ENCODE measurements around the gene ADK.

- TF ChIP-seq, protein P1, sequence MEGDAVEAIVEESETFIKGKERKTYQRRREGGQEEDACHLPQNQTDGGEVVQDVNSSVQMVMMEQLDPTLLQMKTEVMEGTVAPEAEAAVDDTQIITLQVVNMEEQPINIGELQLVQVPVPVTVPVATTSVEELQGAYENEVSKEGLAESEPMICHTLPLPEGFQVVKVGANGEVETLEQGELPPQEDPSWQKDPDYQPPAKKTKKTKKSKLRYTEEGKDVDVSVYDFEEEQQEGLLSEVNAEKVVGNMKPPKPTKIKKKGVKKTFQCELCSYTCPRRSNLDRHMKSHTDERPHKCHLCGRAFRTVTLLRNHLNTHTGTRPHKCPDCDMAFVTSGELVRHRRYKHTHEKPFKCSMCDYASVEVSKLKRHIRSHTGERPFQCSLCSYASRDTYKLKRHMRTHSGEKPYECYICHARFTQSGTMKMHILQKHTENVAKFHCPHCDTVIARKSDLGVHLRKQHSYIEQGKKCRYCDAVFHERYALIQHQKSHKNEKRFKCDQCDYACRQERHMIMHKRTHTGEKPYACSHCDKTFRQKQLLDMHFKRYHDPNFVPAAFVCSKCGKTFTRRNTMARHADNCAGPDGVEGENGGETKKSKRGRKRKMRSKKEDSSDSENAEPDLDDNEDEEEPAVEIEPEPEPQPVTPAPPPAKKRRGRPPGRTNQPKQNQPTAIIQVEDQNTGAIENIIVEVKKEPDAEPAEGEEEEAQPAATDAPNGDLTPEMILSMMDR (IDR thresholded peaks at IDR 0.05 in 4 of 5, conservative IDR thresholded peaks at IDR 0.05 in 1 of 5) = peak in 4 of 5 experiments; percentile 8 to 62 (median 34)
- TF ChIP-seq POLR2A (IDR thresholded peaks at IDR 0.05) = peak; percentile 83 to 93
Measured at GRCh38 chr10:74150990-74151878, at the start of gene ADK.
